Osteoblast (primary cell): ENCODE data around the gene STAT6. TPM values are rescaled to one million over a fixed set of nuclear protein-coding genes. Genes with fewer than 3 reads are reported as not detected.
A peak's percentile ranks its signal among the peaks of the same experiment; 100 is the strongest.

Experiments used
- DNase-seq: peaks from one replicate; pipeline ENCODE4 v3.0.0; 2011; ENCODE audit warnings: low spot score, mixed read lengths; ENCODE audit not compliant: insufficient read length; ENCODE audit errors: missing footprints
- H2AFZ ChIP-seq: 2 replicates; pipeline ENCODE4 v1.6.0; 2011; ENCODE audit warnings: mild to moderate bottlenecking, low read length
- H3K27ac ChIP-seq: 2 replicates; pipeline ENCODE4 v1.5.1; 2011; ENCODE audit warnings: mild to moderate bottlenecking, low read depth, low read length, moderate library complexity
- H3K27me3 ChIP-seq: 2 replicates; pipeline ENCODE4 v1.6.0; 2012; ENCODE audit warnings: mild to moderate bottlenecking, control low read depth, inconsistent platforms, low read length, moderate library complexity; ENCODE audit not compliant: insufficient read depth
- H3K36me3 ChIP-seq: 2 replicates; pipeline ENCODE4 v1.5.1; 2011; ENCODE audit warnings: mild to moderate bottlenecking, low read length, control low read depth, moderate library complexity; ENCODE audit not compliant: insufficient read depth
- H3K4me1 ChIP-seq: 2 replicates; pipeline ENCODE4 v1.5.1; 2011; ENCODE audit warnings: mild to moderate bottlenecking, low read length, control low read depth, moderate library complexity; ENCODE audit not compliant: insufficient read depth
- H3K4me2 ChIP-seq: 2 replicates; pipeline ENCODE4 v1.6.0; 2011; ENCODE audit warnings: mild to moderate bottlenecking, low read length; ENCODE audit not compliant: insufficient read depth
- H3K4me3 ChIP-seq: fragments of 200-600 bp; sonication (generic); 3 replicates; pipeline ENCODE4 v1.5.1; 2012; ENCODE audit warnings: mild to moderate bottlenecking, low read length, inconsistent platforms; ENCODE audit not compliant: insufficient read depth
- H3K79me2 ChIP-seq: 2 replicates; pipeline ENCODE4 v1.6.0; 2012; ENCODE audit warnings: mild to moderate bottlenecking, low read length, control low read depth, inconsistent platforms; ENCODE audit not compliant: insufficient read depth
- H3K9me3 ChIP-seq: 2 replicates; pipeline ENCODE4 v1.5.1; 2011; ENCODE audit warnings: low read depth, low read length, control low read depth
- H4K20me1 ChIP-seq: 2 replicates; pipeline ENCODE4 v1.6.0; 2012; ENCODE audit warnings: mild to moderate bottlenecking, low read length, control low read depth; ENCODE audit not compliant: insufficient read depth
- total RNA-seq: library from RNA; depleted of rRNA; stranded (reverse); fragments of >200 nt; gene quantifications from 2 replicates; pipeline ENCODE4 v1.2.3, GENCODE V29; 2012
- TF ChIP-seq, protein P1 (sequence below): IDR thresholded peaks from 2 replicates; pipeline ENCODE4 v1.5.1; 2011; ENCODE audit warnings: mild to moderate bottlenecking, low read depth, low read length, moderate library complexity; ENCODE audit errors: extremely low read depth

Gene STAT6
- total RNA-seq, 1 donor = 167 TPM

DNA sequence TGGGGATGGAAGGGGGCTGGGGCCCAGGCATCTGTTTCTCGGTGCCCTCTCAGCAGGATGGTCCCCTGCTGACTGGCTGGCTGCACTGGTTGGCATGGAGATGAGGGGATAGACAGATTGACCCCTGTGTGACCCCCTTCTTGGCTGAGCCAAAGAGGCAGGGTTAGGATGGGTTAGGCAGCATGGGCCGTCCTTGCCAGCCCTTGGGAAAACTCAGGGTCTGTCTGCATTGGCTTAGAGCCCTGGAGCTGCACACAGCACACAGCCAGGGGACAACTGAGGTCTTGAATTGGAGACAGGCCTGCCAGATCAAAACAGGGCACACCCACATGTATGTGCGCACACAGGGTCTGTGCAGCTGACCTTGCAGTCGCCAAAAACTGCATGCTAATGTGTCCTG lies 47.5 kb upstream of the STAT6 start:
- peaks cover 58% of the 10 kb centered on the region for H4K20me1 ChIP-seq
- peaks cover 100% of the 10 kb centered on the region for H3K36me3 ChIP-seq
- no peaks in the 10 kb centered on the region for H3K9me3 ChIP-seq
- H3K4me1 ChIP-seq = peaks cover 9% of the 10 kb centered on the region
- no peak overlapping the region for H3K4me2 ChIP-seq
- H3K27me3 ChIP-seq = no peaks in the 10 kb centered on the region
- H3K4me3 ChIP-seq = no peak overlapping the region
- peak overlapping the region; percentile 5 for H3K27ac ChIP-seq
- no peak overlapping the region for H2AFZ ChIP-seq
- peaks cover 92% of the 10 kb centered on the region for H3K79me2 ChIP-seq
- DNase-seq = peak; percentile 5
- TF ChIP-seq, protein P1, sequence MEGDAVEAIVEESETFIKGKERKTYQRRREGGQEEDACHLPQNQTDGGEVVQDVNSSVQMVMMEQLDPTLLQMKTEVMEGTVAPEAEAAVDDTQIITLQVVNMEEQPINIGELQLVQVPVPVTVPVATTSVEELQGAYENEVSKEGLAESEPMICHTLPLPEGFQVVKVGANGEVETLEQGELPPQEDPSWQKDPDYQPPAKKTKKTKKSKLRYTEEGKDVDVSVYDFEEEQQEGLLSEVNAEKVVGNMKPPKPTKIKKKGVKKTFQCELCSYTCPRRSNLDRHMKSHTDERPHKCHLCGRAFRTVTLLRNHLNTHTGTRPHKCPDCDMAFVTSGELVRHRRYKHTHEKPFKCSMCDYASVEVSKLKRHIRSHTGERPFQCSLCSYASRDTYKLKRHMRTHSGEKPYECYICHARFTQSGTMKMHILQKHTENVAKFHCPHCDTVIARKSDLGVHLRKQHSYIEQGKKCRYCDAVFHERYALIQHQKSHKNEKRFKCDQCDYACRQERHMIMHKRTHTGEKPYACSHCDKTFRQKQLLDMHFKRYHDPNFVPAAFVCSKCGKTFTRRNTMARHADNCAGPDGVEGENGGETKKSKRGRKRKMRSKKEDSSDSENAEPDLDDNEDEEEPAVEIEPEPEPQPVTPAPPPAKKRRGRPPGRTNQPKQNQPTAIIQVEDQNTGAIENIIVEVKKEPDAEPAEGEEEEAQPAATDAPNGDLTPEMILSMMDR = no peak

- TF ChIP-seq, protein P1 = no peak
- peaks cover 100% of the 10 kb centered on the region for H3K36me3 ChIP-seq
- no peak overlapping the region for H2AFZ ChIP-seq
- H3K27me3 ChIP-seq = no peaks in the 10 kb centered on the region
- peaks cover 63% of the 10 kb centered on the region for H4K20me1 ChIP-seq
- no peak overlapping the region for H3K4me3 ChIP-seq
- H3K9me3 ChIP-seq = no peaks in the 10 kb centered on the region
- DNase-seq = no peak
- H3K4me2 ChIP-seq = no peak overlapping the region
- H3K4me1 ChIP-seq = peaks cover 11% of the 10 kb centered on the region
- H3K27ac ChIP-seq = peak overlapping the region; percentile 5
- peaks cover 97% of the 10 kb centered on the region for H3K79me2 ChIP-seq
Measured at GRCh38 chr12:57158186-57158585, 47.0 kb upstream of the STAT6 start.

- H3K4me1 ChIP-seq = peaks cover 16% of the 10 kb centered on the region
- TF ChIP-seq, protein P1 = no peak
- DNase-seq = no peak
- peaks cover 98% of the 10 kb centered on the region for H3K79me2 ChIP-seq
- peaks cover 98% of the 10 kb centered on the region for H3K36me3 ChIP-seq
- H3K4me2 ChIP-seq = no peak overlapping the region
- no peak overlapping the region for H3K4me3 ChIP-seq
- peak overlapping the region; percentile 5 for H3K27ac ChIP-seq
- no peak overlapping the region for H2AFZ ChIP-seq
- peaks cover 63% of the 10 kb centered on the region for H4K20me1 ChIP-seq
- no peaks in the 10 kb centered on the region for H3K27me3 ChIP-seq
- no peaks in the 10 kb centered on the region for H3K9me3 ChIP-seq
Measured at GRCh38 chr12:57157588-57158173, 46.5 kb upstream of the STAT6 start.

DNA sequence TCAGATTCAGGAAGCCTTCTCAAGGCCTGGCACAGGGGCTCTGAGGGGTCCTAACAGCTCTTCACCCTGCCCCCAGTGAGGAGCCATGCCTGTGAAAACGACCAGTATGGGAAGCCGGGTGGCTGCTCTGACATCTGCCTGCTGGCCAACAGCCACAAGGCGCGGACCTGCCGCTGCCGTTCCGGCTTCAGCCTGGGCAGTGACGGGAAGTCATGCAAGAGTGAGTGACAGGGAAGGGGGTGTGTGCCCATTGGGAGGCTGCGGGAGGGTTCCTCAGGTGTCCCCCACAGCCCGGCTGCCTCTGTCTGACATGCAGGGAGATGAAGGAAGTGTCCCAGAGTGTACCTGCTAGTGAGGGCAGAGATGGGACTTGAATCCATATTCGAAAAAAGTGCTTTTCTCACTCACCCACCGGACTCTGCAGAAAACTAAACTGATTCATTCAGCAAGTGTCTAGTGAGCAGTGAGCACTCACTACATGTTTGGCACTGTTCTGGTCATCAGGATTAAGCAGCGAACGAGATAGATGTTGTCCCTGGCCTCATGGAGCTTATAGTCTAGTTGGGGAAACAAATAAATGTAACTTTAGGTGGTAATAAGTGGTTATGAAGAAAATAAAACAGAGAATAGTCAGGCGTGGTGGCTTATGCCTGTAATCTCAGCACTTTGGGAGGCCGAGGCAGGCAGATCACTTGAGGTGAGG lies 45.7 kb upstream of the STAT6 start:
- Histone ChIP-seq H3K4me1 (peaks cover 24% of the 10 kb centered on the region), H3K4me3 (no peak overlapping the region), H3K27ac (no peak overlapping the region), H2AFZ (no peak overlapping the region), H3K36me3 (peaks cover 90% of the 10 kb centered on the region), H3K4me2 (no peak overlapping the region), H3K27me3 (no peaks in the 10 kb centered on the region), H3K9me3 (no peaks in the 10 kb centered on the region), H3K79me2 (peaks cover 92% of the 10 kb centered on the region), H4K20me1 (peaks cover 63% of the 10 kb centered on the region)
- DNase-seq = no peak
- TF ChIP-seq, protein P1 = no peak
